Measurements from ENCODE around the gene CCDC9B. TPM values are rescaled to one million over a fixed set of nuclear protein-coding genes. Genes with fewer than 3 reads are reported as not detected.

The CCDC9B gene
- 8.4 TPM for total RNA-seq

GRCh38 chr15:40340740-40341400 is at the start of gene CCDC9B:
TSS of gene CCDC9B (minus strand) at chr15:40340939. CDS start at chr15:40340819, 120 bp downstream.

GRCh38 chr15:40382580-40383456 is 42.1 kb upstream of the CCDC9B start, which contains the start of gene KNSTRN:
TSS of gene KNSTRN (plus strand) at chr15:40382721. CDS start at chr15:40382836, 115 bp downstream.

DNA sequence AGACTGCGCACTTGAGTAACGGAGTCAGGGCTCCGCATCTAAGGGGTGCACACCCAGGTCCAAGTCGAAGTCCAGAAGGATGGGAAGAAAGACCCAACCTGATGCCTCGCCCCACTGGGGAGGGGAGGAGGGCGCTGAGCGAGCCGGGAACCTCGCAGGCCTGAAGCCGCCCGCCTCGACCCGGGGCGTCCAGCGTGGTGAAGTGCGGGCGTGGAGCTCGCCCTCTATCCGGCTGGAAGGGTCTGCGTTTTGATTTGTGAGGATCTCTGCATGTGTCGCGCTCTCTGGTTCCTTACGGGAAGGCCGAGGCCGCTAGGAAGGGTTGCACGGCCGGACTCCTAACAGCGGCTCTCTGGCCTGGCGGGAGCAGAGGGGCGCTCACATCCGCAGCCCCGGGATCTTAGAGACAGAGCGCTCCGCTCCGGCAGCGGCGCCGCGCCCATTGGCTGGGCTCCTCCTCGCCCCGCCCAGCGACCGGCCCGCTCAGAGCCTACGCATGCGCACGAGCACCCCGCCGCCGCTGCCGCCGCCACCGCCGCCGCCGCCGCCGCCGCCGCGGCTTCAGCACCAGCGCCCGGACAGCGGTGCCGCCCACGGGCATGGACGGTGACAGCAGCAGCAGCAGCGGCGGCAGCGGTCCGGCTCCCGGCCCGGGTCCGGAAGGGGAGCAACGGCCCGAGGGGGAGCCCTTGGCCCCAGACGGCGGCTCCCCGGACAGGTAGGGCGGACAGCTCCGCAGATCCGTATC is 17.2 kb upstream of the CCDC9B start, which contains the start of gene DISP2:
Gene DISP2, plus strand, starts transcription at position 497 of the 748 bp plus-strand sequence. Its CDS starts 103 bp downstream, at position 600.

GRCh38 chr15:40323239-40323952 is 17.3 kb downstream of the CCDC9B start, which contains the start of gene INAFM2:
TSS of gene INAFM2 (plus strand) at chr15:40323692. CDS start at chr15:40324056, 364 bp downstream.

GRCh38 chr15:40307421-40308211 is 33.1 kb downstream of the CCDC9B start, which contains the start of gene PLCB2:
TSS of gene PLCB2 (minus strand) at chr15:40307935. CDS start at chr15:40307672, 263 bp downstream.

DNA sequence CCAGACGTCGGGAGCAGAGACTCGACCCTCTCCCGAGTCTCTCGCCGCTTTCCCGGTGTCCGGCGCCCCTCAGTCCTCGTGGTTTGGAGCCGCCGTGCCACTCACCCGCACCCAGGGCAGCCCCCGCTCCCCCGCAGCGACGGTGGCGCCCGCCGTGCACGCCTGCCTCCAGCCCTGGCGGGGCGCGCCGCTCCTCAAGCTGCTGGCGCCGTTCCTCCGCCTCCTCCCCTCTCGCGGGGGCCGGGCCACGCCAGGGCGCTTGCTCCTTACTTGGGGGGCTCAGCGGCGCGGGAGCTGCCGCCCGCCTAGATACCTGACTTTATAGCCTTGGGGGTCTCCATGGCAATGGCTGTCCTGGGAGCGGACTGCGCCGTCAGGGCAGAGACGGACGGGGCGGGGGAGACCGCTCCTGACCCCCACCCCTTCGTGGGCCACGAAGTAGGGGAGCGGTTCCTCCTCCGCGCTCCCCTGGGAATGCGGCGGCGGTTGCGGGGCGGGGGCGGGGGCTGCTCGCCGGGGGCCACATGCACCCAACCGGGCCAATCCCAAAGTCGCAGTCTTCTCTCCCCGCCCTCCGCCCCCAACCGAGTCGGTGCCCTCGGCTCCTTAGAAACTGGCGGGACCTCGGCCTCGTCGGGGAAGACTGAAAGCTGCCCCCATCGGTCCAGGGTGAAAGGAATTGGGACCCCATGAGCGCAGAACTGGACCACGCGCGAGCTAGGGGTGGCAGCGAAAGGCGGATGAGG is 57.7 kb downstream of the CCDC9B start, which contains the start of gene ANKRD63:
Gene ANKRD63, minus strand, starts transcription at position 196 of the 746 bp plus-strand sequence. CDS start 478 bp downstream, outside the sequence.

Other genes starting within 250 kb of the CCDC9B start
- 20.1 TPM for gene BMF, start 232.1 kb downstream of the CCDC9B start, total RNA-seq
- 14.3 TPM for gene BUB1B, start 179.9 kb downstream of the CCDC9B start, total RNA-seq
- 5.4 TPM for gene PAK6, start 101.9 kb downstream of the CCDC9B start, total RNA-seq
- not detected for gene ANKRD63, start 57.9 kb downstream of the CCDC9B start, total RNA-seq
- gene PLCB2, start 33.0 kb downstream of the CCDC9B start, total RNA-seq: 9.7 TPM
- gene INAFM2, start 17.2 kb downstream of the CCDC9B start, total RNA-seq: 14.6 TPM
- not detected for gene PHGR1, start 10.1 kb upstream of the CCDC9B start, total RNA-seq
- gene DISP2, start 17.3 kb upstream of the CCDC9B start, total RNA-seq: 3.3 TPM
- gene KNSTRN, start 41.8 kb upstream of the CCDC9B start, total RNA-seq: 26.5 TPM
- gene IVD, start 64.9 kb upstream of the CCDC9B start, total RNA-seq: 80.4 TPM
- gene BAHD1, start 100.0 kb upstream of the CCDC9B start, total RNA-seq: 12.9 TPM
- gene CHST14, start 130.0 kb upstream of the CCDC9B start, total RNA-seq: 18.8 TPM
- gene CCDC32, start 224.1 kb upstream of the CCDC9B start, total RNA-seq: 25.8 TPM
- 7.3 TPM for gene RPUSD2, start 228.4 kb upstream of the CCDC9B start, total RNA-seq

All from camera-type eye (tissue), 1 donor.